Right ventricle myocardium superior (tissue), 1 donor: ENCODE data around the gene ATXN3L. TPM values are rescaled to one million over a fixed set of nuclear protein-coding genes. Genes with fewer than 3 reads are reported as not detected.
"Not testable (repeated sequence)": the region's sequence is repeated elsewhere in the genome, so short reads cannot be mapped to it uniquely, and the experiment has no call there.

Experiments
- ATAC-seq: fragments of 200-7000 bp; cut with Tn5 transposase; one replicate; pipeline ENCODE4 v1.9.1; 2020; ENCODE audit warnings: mild to moderate bottlenecking; ENCODE audit not compliant: poor library complexity
- DNase-seq: peaks from one replicate; pipeline ENCODE4 v3.0.0-alpha.2; 2020
- intact Hi-C: fragments of 100-400 bp; cut with DNase I; formaldehyde crosslinking; loops from one replicate; pipeline ENCODE4 v1.11.2; 2022
- total RNA-seq: library from RNA; stranded (reverse); fragmentation: NEBNext Ultra II Directional; extraction: Animal tissue kit (Norgen Biotek cat#: 25700); gene quantifications from one replicate; pipeline ENCODE4 v1.2.1, GENCODE V29; 2021
- donor health status: DM: no; HTN: yes; CAD: no; lungs with severe emphysema.

The ATXN3L gene
- total RNA-seq, 1 donor from 2014 or later: not detected

DNA sequence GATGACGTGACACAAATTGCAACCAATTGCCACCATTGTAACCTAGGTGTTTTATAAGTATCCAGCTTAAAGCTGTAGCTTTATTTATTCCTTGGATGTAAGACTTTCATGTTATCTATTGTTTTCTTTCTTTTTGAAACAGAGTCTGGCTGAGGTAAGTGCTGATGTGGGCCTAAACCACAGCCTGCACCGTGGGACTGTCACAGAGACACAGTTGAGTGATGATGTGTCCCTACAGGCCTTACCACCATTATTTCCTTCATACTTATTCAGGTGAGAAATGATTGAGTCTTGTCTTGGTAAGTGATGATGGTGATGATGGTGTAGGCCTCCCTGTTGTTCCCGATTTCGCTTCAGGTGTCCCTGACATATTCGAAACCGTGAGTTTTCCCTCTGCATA, 8.3 kb downstream of the ATXN3L start:
- ATAC-seq: no peak
- DNase-seq: no peak

GRCh38 chrX:13309631-13310030, 10.2 kb downstream of the ATXN3L start:
- intact Hi-C loops: no loop called here
- ATAC-seq: no peak

More for the DNA sequence above, 8.3 kb downstream of the ATXN3L start:
- intact Hi-C loops: no loop called here

GRCh38 chrX:13307041-13307440, 12.8 kb downstream of the ATXN3L start:
- intact Hi-C loops: no loop called here
- ATAC-seq: no peak
- no peak for DNase-seq

More at GRCh38 chrX:13309631-13310030, 10.2 kb downstream of the ATXN3L start:
- no peak for DNase-seq

DNA sequence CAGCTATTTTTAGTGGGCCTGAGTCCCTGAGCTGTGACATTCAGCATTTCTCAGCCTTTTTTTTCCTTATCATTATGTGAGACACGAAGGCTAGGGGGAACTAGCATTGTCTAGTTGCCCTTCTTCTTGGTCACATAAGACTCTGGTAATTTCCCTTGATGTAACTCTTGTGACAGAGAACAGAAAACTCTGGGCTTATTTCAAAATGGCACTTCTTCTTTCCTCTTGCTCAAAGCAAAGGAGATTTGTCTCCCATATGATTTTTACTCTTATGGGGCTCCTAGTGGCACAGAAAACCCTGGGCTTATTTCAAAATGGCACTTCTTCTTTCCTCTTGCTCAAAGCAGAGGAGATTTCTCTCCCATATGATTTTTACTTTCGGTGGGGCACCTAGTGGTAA, 14.7 kb downstream of the ATXN3L start:
- DNase-seq (no peak), ATAC-seq (no peak)
- intact Hi-C loops: no loop called here

DNA sequence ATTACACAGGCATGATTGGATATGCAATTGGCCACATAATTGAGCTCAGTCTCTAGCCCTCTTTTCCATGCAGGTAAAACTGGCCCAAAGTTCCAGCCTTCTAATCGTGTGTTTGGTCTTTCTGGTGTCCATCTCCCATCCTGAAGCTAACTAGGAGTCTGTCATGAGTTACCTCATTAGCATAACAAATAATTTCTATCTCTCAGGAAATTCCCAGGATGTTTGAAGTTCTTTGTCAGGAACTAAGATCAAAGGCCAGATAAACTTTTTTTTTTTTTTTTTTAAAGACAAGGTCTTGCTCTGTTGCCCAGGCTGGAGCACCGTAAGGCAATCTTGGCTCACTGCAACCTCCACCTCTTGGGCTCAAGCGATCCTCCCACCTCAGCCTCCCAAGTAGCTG, 15.8 kb downstream of the ATXN3L start:
- DNase-seq (no peak), ATAC-seq (no peak)
- intact Hi-C loops: no loop called here

GRCh38 chrX:13303248-13303647, 16.6 kb downstream of the ATXN3L start:
- ATAC-seq, intact Hi-C loops: not testable (repeated sequence)

DNA sequence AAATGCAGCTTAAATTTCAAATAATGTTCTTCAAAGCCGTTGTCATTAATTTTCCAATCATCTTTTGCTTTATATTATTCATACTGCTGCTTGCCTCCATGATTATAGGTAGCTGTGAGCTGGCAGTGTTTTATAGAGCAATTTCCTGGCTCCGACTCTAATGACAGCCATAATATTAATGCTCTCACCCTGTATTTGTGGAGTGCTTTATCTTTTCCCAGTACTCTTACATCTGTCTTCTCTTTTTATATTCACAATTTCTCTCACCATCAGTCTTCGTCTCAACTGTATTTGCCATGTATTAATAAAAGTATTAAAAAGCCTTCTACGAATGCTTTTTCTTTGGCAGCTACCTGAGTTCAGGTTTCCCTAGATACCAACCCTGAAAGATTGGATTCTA, 21.0 kb downstream of the ATXN3L start:
- ATAC-seq (no peak), DNase-seq (no peak)
- intact Hi-C loops: no loop called here

More at GRCh38 chrX:13303248-13303647, 16.6 kb downstream of the ATXN3L start:
- DNase-seq: not testable (repeated sequence)

- ATAC-seq: no peak
- intact Hi-C loops: no loop called here
- DNase-seq: no peak
Observed at GRCh38 chrX:13295841-13296240, 24.0 kb downstream of the ATXN3L start.

- DNase-seq (no peak), ATAC-seq (no peak)
- intact Hi-C loops: no loop called here
Observed at GRCh38 chrX:13293700-13294099, 26.2 kb downstream of the ATXN3L start.

- DNase-seq (no peak), ATAC-seq (no peak)
- intact Hi-C loops: no loop called here
Observed at GRCh38 chrX:13290891-13291614, 28.8 kb downstream of the ATXN3L start.

DNA sequence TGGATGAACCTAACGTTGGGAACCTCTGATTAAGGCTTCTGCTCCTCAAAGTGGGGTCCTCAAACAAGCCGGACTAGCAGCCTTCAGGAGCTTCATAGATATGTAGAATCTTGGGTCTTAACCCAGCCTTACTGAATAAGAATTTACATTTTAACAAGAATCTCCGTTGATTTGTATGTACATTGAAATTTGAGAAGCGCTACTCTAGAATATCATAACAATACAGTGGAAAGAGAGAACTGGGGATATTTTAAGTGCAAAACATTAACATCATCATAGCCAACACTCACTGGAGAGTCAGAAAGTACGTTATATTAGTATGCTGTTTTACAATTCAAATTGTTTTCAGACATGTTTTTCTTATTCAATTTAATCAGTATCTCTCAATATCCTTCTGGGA, 31.2 kb downstream of the ATXN3L start:
- DNase-seq: no peak
- intact Hi-C loops: no loop called here

GRCh38 chrX:13287816-13288215, 32.0 kb downstream of the ATXN3L start:
- no peak for ATAC-seq
- intact Hi-C loops: no loop called here
- no peak for DNase-seq

More for the DNA sequence above, 31.2 kb downstream of the ATXN3L start:
- ATAC-seq: no peak

DNA sequence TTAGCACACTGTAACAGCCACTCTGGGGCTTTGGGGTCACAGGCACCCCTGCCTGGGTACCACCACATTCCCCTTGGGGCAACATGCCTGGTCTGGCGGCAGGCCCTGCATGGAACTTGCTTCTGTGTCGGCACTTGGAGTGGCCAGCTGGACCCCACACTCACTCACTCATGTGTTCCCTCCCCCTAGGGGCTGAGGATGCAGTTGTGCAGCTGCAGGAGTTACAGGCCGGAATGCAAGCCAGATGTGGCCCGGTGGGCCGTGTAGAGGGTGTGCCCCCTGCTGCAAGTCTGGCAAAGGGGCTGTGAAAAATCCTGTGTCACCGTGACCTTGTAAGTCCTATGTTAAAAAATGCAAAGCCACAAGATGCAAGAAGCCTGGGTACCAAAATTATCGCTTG, 34.2 kb downstream of the ATXN3L start:
- intact Hi-C loops: no loop called here
- ATAC-seq (no peak), DNase-seq (no peak)

GRCh38 chrX:13285229-13285628, 34.6 kb downstream of the ATXN3L start:
- intact Hi-C loops: no loop called here
- no peak for ATAC-seq
- no peak for DNase-seq

DNA sequence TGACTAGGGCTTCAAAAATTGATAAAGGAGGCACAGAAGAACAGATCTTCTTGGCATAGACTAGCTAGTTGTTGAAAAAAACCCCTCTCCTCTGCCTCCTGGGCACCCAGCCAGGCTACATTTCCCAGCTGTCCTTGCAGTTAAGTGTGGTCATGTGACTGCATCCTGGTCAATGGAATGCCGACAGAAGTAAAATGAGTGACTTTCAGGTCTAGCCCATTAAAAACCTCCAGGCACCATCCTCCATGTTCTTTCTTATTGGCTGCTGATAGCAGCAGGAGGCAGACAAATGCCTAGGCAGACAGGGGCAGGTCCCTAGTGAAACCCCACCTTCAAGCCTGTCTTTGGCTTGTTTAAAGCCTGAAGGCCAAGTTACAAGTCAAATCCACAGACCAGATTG, 35.3 kb downstream of the ATXN3L start:
- no peak for DNase-seq
- ATAC-seq: no peak
- intact Hi-C loops: no loop called here

DNA sequence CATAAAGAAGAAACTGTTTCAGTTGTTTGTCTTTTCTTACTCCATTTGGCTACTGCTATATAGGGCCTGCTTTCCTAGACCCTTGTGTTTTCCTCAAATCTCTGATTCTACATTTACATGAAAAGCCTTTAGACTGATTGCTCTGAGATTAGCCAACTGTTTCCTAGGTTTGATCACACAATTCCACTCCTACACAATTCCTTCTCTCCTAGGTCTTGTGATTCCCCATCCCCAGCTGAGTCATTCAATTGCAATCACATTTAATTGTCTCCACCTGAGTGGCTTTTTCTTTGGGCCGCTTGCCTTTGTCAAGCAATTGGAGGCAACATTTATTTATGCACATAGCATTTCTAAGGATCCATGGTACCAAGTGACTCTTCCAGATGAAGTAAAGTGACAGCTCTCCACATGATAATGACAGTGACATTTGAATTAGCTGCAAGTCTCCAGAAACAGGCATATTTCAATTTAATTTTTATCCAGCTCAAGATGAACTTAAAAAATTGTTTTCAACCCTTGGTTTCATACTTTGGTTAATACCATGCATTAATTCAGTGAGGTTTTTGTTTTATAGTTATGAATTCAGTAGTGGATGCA, 35.8 kb downstream of the ATXN3L start:
- ATAC-seq (no peak), DNase-seq (no peak)
- intact Hi-C loops: no loop called here

GRCh38 chrX:13283512-13283911, 36.3 kb downstream of the ATXN3L start:
- intact Hi-C loops: no loop called here
- DNase-seq: no peak
- ATAC-seq: no peak

DNA sequence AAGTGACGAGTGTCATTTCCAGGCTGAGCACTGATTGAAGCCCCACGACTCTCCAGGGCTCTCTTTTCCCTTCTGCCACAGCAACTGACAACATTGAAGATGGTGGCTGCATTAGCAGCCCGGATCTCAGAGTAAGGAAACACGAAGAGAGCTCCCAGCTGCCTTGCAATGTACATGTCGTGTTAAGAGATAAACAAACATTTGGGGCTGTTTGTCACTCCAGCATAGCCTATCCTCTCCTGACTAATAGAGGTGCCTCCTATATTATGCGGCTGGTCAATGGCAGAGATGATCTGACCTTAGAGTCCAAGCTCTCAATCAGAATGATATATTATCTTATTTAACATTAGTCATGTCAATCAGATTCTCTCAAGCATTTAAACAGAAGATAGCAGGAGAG, 38.6 kb downstream of the ATXN3L start:
- DNase-seq: no peak
- ATAC-seq: no peak
- intact Hi-C loops: no loop called here

- DNase-seq (no peak), ATAC-seq (no peak)
- intact Hi-C loops: no loop called here
Observed at GRCh38 chrX:13279279-13280018, 40.4 kb downstream of the ATXN3L start.

DNA sequence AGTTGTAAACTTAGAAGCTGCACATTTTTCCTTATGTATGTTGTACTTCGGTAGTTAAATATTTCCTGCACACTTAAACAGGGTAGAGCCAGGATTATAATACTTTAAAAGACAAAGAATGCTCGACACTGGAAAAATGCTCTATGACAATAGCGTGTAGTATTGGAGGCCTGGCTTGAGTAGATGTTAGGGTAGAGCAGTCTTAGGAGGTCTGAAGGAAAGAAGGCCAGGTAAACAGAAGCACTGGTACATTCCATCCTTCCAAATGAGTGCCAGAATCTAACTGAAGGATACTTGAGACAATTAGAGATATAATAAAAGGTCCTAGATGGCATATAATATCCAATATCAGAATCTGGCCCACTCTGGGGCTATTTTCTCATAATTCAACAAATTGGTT, 42.3 kb downstream of the ATXN3L start:
- ATAC-seq: no peak
- intact Hi-C loops: no loop called here
- no peak for DNase-seq
